OCI-LY3 (cell line): ENCODE measurements around the gene ZNF41.

Source experiments
- H2AFZ ChIP-seq: fragments of 200-600, 300-600 bp; shearing (Covaris generic); 2 replicates; pipeline ENCODE4 v1.6.0; 2014; ENCODE audit warnings: antibody characterized with exemption, low read depth, low read length
- H3K27ac ChIP-seq: fragments of 200-600, 300-600 bp; sonication (generic); 2 replicates; pipeline ENCODE4 v1.5.1; 2014; ENCODE audit warnings: mild to moderate bottlenecking, low read length, moderate library complexity, mixed read lengths
- H3K27me3 ChIP-seq: fragments of 200-600, 300-600 bp; sonication (generic); 2 replicates; pipeline ENCODE4 v1.6.1; 2014; ENCODE audit warnings: low read depth, low read length, mixed read lengths
- H3K36me3 ChIP-seq: fragments of 200-600, 300-600 bp; sonication (generic); replicated peaks from 2 replicates; pipeline ENCODE3; 2014; ENCODE audit warnings: low read depth, low read length, mixed read lengths
- H3K4me1 ChIP-seq: fragments of 300-600, 200-600 bp; sonication (generic); 2 replicates; pipeline ENCODE4 v1.6.1; 2014; ENCODE audit warnings: low read length, mixed read lengths
- H3K4me2 ChIP-seq: fragments of 200-600, 300-600 bp; sonication (generic); 2 replicates; pipeline ENCODE4 v1.6.1; 2014; ENCODE audit warnings: low read length, mixed read lengths
- H3K4me3 ChIP-seq: fragments of 300-600, 200-600 bp; sonication (generic); 2 replicates; pipeline ENCODE4 v1.5.1; 2014; ENCODE audit warnings: antibody characterized with exemption, mild to moderate bottlenecking, low read length, moderate library complexity
- H3K79me2 ChIP-seq: fragments of 300-600, 200-600 bp; shearing (Covaris generic); 2 replicates; pipeline ENCODE4 v1.6.1; 2014; ENCODE audit warnings: mild to moderate bottlenecking, low read length, mixed read lengths
- H3K9ac ChIP-seq: fragments of 300-600, 200-600 bp; shearing (Covaris generic); 2 replicates; pipeline ENCODE4 v1.6.0; 2014; ENCODE audit warnings: mild to moderate bottlenecking, low read length, moderate library complexity
- H3K9me3 ChIP-seq: fragments of 200-600, 300-600 bp; shearing (Covaris generic); 2 replicates; pipeline ENCODE4 v1.6.1; 2014; ENCODE audit warnings: low read length, mixed read lengths; ENCODE audit not compliant: insufficient read depth
- H4K20me1 ChIP-seq: fragments of 200-600, 300-600 bp; sonication (generic); 2 replicates; pipeline ENCODE4 v1.6.1; 2016; ENCODE audit warnings: low read length, mixed read lengths; ENCODE audit not compliant: insufficient read depth
- EZH2phosphoT487 ChIP-seq: fragments of 200-600 bp; shearing (Covaris generic); IDR thresholded peaks from 2 replicates; pipeline ENCODE4 v1.6.1; 2018; ENCODE audit warnings: antibody characterized with exemption, mixed run types, low read depth
- TF ChIP-seq, protein P1 (sequence below): fragments of 200-600, 300-600 bp; sonication (generic); IDR thresholded peaks from 2 replicates; pipeline ENCODE4 v1.5.1; 2014; ENCODE audit warnings: antibody characterized with exemption, low read length, low read depth

ZNF41 gene

DNA sequence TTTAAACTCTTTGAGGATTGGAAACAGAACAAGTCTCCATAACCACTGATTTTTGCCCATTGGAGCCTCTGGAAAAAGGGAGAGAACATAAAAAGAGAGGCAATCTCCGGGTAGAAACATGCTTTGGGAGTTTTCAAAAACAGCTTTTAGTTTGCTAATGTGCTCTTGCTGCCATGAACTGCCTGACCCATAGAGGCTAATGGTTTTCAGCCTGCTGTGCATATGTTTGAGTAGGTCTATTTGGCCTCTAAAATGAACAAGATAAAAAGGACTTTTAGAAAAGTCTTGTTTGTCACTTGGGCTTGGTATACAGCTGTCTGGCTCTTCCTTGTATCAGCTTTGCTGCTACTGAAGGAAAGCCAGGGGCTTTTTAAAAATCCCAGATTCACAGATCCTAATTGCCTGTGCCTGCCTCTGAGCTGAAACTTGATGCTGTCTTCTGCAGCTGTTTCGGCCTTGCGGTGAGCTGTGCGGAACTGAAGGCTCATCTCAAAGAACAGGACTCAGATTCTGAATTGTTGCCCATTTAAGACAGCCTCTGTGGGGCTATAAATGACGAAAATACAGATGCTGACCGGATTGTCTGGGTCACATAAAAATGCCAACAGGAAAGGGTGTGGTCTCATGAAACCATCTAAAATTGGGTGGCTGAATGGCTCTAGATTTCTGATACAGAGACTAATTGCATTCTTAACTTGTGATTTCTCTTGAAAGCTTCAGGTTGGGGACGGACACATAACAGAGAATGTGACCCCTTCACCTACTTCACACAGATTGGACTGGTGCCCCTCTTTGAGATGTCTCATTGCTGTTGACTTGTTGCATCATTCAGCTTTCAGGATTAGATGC, 18.4 kb upstream of the ZNF41 start:
- Histone ChIP-seq H3K79me2 (no peaks in the 10 kb centered on the region), H3K9me3 (no peaks in the 10 kb centered on the region), H3K4me1 (peaks cover 25% of the 10 kb centered on the region), H3K27me3 (no peaks in the 10 kb centered on the region), H4K20me1 (no peaks in the 10 kb centered on the region), H3K4me3 (peak overlapping the region; percentile 20; the same call in 1 of the 2 replicates), H2AFZ (no peak overlapping the region), H3K9ac (no peak overlapping the region), H3K27ac (no peak overlapping the region), H3K4me2 (peak overlapping the region; percentile 28), H3K36me3 (peaks cover 2% of the 10 kb centered on the region)
- no peak for TF ChIP-seq EZH2phosphoT487
- TF ChIP-seq, protein P1, sequence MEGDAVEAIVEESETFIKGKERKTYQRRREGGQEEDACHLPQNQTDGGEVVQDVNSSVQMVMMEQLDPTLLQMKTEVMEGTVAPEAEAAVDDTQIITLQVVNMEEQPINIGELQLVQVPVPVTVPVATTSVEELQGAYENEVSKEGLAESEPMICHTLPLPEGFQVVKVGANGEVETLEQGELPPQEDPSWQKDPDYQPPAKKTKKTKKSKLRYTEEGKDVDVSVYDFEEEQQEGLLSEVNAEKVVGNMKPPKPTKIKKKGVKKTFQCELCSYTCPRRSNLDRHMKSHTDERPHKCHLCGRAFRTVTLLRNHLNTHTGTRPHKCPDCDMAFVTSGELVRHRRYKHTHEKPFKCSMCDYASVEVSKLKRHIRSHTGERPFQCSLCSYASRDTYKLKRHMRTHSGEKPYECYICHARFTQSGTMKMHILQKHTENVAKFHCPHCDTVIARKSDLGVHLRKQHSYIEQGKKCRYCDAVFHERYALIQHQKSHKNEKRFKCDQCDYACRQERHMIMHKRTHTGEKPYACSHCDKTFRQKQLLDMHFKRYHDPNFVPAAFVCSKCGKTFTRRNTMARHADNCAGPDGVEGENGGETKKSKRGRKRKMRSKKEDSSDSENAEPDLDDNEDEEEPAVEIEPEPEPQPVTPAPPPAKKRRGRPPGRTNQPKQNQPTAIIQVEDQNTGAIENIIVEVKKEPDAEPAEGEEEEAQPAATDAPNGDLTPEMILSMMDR: no peak

DNA sequence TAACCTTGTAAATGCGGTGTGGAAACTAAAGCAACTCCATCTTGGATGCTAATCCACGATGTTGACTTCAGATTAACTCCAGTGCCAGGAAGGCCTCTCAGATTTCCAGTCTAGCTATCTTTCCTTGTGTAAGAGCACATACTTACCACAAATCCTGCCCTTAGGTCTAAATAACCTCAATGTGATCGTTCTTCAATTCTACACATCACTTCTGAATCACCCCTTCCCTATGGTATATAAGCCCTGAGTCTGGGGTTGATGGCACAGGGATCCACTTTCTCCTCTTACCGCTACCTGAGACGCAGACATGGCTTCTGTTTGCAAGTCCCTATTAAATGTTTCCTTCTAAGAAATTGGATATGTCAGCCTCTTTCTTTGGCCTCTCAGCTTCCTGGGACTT, 17.5 kb upstream of the ZNF41 start:
- Histone ChIP-seq H3K4me2 (no peak overlapping the region), H4K20me1 (no peaks in the 10 kb centered on the region), H3K27ac (no peak overlapping the region), H3K36me3 (no peaks in the 10 kb centered on the region), H3K9ac (no peak overlapping the region), H3K4me3 (no peak overlapping the region), H3K4me1 (peaks cover 25% of the 10 kb centered on the region), H3K9me3 (no peaks in the 10 kb centered on the region), H2AFZ (no peak overlapping the region), H3K79me2 (no peaks in the 10 kb centered on the region), H3K27me3 (no peaks in the 10 kb centered on the region)
- TF ChIP-seq, protein P1: no peak
- TF ChIP-seq EZH2phosphoT487: no peak

DNA sequence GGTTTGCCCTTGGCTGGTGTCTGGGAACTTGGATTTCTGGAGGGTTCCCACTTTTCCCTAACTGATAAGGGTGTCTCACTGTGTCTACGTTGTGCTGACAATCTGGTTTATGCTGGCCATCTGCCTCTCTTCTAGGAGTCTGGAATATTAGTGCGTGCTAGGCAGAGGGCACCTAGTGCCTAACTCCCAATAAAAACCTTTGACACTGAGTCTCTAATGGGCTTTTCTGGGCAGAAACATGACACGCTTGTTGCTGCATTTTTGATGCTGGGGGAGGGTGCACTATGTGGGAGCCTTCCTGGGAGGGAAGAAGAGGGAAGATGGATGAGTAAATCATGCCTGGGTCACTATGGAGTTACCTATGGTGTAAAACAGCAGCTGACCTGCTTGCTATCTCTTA, 16.3 kb upstream of the ZNF41 start:
- Histone ChIP-seq H3K36me3 (no peaks in the 10 kb centered on the region), H3K4me3 (no peak overlapping the region), H3K9me3 (0 out of 2 replicates have a peak, but pooled peaks cover 4% of the 10 kb centered on the region), H3K27ac (no peak overlapping the region), H4K20me1 (no peaks in the 10 kb centered on the region), H3K9ac (no peak overlapping the region), H3K4me1 (peaks cover 25% of the 10 kb centered on the region), H3K4me2 (no peak overlapping the region), H2AFZ (no peak overlapping the region), H3K79me2 (no peaks in the 10 kb centered on the region), H3K27me3 (no peaks in the 10 kb centered on the region)
- TF ChIP-seq, protein P1: no peak
- TF ChIP-seq EZH2phosphoT487: no peak

DNA sequence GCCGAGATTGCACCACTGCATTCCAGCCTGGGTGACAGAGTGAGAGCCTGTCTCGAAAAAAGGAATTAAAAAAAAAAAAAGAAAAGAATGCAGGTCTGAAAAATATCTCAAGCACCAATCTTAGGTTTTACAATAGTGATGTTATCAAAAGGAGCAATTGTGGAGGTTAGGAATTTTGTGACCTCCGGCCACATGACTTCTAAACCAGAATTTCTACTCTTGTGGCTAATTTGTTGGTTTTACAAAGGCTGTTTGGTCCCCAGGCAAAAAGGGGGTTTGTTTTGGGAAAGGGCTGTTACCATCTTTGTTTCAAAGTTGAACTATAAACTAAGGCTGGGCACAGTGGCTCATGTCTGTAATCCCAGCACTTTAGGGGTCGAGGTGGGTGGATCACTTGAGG, 15.4 kb upstream of the ZNF41 start:
- H2AFZ ChIP-seq: no peak overlapping the region
- no peak overlapping the region for H3K4me2 ChIP-seq
- TF ChIP-seq, protein P1: no peak
- no peak for TF ChIP-seq EZH2phosphoT487
- H3K27me3 ChIP-seq: no peaks in the 10 kb centered on the region
- no peaks in the 10 kb centered on the region for H3K36me3 ChIP-seq
- no peak overlapping the region for H3K27ac ChIP-seq
- H4K20me1 ChIP-seq: no peaks in the 10 kb centered on the region
- peaks cover 25% of the 10 kb centered on the region for H3K4me1 ChIP-seq
- H3K9me3 ChIP-seq: 0 out of 2 replicates have a peak, but pooled peaks cover 4% of the 10 kb centered on the region
- no peak overlapping the region for H3K4me3 ChIP-seq
- no peaks in the 10 kb centered on the region for H3K79me2 ChIP-seq
- no peak overlapping the region for H3K9ac ChIP-seq
